GM19023 (cell line): ENCODE data around the gene EIF3L.
A peak's percentile ranks its signal among the peaks of the same experiment; 100 is the strongest.

ENCODE experiments used
- ATAC-seq: cut with Tn5 transposase; IDR thresholded peaks from one replicate; pipeline ENCODE4 v1.9.1; 2021; ENCODE audit warnings: mild to moderate bottlenecking, moderate library complexity; ENCODE audit not compliant: unreplicated experiment

The EIF3L gene

DNA sequence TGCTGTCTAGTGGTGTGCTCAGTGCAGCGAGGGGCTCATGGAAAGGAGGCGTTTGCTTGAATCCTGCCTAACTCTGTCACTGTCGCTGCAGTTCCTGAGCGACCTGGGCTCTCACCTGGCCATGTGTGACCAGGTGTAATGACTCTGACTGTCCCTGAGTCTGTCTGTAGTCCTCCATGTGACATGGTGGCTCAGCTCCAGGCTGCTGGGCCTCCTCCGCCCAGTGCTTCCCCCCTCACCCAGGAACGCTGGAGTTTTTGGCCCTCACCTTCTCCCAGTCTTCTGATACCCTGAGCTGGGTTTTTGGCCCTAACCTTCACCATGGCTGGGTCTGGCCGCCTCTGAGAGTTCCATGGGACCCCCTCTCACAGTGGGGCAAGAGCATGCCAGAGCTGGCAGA, 77.1 kb downstream of the EIF3L start:
- no peak for ATAC-seq

DNA sequence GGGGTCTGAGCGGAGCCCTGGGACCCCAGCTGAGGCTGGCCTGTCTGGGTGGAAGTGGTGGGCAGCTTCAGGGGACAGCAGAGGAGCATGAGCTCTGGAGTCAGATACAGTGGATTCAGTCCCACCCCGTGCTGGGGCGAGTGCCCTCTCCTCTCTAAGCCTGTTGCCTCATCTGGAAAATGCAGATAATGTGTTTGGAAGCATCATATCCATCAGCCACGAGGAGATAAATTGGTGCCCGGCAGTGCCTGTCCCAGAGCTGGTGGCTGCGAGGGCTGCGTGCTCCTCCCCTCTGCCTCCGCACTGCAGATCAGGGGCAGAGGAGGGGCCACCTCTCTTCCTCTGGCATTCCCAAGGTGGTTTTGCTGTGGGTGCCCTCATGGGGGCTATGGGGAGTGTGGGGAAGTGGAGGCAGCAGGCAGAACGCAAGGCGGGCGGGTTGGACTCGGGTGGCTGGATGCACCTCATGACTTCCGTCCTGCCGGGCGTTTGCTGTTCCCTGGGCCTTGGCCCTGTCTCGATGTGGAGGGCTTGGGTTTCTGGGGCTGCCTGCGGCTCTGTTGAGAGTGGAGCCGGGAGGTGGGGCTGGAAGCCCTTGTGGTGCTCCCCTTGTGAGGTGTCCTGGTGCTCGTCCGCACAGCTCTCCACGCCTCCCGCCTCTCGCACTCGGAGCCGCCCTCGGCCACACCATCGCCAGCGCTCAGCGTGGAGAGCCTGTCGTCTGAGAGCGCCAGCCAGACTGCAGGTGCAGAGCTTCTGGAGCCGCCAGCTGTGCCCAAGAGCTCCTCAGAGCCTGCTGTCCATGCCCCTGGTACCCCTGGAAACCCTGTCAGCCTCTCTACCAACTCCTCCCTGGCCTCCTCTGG, 77.8 kb downstream of the EIF3L start:
- no peak for ATAC-seq

DNA sequence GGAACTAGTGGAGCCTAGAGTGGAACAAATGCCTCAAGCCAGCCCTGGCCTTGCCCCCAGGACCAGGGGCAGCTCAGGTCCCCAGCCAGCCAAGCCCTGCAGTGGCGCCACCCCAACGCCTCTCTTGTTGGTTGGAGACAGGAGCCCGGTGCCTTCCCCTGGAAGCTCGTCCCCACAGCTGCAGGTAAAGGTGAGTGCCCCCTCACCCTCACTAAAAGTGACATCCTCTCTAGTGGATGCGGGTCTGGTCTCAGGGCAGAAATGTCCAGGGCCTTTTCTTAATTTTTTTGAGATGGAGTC, 78.4 kb downstream of the EIF3L start:
- ATAC-seq, result no peak

DNA sequence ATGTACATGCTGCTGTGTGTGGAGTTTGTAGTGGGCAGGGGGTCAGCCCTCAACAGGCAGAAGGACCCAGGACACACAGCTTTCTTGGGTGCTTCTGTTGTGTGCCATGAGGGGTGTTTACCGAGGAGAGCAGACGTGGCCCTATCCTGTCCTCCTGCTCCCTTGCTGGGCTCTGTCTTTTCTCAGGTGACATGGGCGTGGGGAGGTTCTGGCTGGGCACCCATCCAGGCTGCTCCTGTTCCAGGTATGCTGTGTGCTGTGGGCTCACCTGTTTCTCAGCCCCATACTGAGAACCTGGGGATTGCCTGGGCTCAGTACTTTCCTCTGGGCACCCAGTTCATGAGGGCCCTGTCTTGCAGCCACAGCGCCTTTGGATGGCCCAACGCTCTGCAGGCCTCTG, 80.2 kb downstream of the EIF3L start:
- no peak for ATAC-seq

DNA sequence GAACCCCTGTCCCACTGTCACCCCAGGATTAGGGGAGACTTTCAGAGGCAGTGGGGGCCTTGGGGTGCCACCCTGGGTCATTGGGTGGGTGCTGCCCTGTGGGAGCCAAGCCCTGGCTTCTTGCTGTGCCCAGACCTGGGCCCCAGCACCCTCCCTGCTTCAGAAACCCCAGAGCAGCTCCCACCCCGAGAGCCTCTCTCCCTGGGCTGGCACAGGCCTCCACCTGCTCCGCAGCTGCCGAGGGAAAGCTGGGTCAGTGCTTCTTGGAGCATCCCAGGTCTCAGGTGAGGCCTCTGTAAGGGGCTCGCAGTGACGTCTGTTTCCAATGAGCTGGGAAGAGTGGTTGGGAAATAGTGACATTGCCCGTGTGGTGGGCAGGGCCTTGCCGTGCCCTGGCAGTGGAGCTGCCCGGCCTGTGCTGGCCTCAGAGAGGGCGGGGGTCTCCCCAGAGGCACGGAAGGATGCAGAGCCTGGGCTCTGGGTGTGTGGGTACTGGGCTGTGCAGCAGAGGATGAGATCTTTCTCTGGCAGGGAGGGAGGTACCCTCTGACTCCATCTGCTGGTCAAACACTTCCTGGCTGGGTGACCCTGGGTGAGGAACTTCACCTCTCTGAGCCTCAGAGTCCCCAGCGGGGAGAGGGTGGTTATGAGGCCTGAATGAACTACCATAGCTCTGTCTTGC, 81.2 kb downstream of the EIF3L start:
- no peak for ATAC-seq

DNA sequence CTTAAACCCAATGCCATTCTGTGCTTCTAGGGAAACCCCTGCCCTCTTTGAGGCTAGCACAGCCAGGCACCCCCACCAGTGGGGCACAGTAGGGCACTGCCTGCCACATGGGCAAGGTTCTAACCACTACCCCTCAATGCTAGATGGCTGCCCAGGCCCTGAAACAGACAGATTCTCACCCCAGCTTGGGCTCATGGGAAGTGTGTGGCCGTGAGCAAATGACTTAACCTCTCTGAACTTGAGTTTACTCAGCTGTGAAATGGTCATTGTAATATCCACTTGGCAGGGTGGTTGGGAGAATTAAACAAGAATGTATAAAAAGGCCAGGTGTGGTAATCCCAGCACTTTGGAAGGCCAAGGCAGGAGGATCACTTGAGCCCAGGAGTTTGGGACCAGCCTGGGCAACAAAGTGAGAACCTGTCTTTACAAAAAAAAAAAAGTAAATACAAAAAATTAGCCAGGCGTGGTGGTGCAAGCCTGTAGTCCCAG, 81.8 kb downstream of the EIF3L start:
- ATAC-seq, result no peak

DNA sequence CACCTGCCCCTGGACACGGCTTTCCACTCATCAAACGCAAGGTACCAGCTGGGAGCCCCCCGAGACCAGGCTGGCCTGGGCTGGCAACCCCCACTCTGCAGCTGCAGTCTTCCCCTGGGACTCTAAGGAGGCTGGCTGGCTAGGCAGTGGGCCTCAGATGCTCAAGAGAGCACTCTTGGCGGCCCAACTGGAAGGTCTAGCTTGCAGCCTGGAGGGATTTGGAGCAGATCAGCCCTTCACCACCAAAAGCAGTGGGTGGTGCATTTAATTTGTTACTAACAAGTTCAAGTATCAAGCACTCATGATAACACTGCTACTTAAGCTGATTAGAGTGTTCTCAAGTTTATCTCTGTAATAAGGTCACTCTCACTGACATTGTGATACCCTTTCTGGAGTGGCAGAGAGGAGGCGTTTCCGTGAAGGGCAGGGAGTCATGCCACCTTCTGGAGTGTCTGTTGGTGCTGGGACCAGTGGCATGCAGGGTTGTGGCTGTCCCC, 82.7 kb downstream of the EIF3L start:
- no peak for ATAC-seq

DNA sequence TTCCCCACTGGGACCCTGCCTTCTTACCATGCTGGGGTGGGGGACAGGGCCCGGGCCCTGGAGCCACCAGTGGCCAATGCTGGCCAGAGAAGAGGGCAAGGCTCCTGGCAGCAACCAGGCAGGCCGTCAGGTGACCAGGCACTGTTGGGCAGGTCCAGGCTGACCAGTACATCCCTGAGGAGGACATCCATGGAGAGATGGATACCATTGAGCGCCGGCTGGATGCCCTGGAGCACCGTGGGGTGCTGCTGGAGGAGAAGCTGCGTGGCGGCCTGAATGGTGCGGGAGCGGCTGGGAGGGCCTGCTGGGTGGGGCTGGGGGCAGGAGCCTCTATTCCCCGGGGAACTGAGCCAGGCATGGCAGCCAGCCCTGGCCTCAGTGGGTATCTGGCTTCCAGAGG, 83.2 kb downstream of the EIF3L start:
- ATAC-seq, result no peak

DNA sequence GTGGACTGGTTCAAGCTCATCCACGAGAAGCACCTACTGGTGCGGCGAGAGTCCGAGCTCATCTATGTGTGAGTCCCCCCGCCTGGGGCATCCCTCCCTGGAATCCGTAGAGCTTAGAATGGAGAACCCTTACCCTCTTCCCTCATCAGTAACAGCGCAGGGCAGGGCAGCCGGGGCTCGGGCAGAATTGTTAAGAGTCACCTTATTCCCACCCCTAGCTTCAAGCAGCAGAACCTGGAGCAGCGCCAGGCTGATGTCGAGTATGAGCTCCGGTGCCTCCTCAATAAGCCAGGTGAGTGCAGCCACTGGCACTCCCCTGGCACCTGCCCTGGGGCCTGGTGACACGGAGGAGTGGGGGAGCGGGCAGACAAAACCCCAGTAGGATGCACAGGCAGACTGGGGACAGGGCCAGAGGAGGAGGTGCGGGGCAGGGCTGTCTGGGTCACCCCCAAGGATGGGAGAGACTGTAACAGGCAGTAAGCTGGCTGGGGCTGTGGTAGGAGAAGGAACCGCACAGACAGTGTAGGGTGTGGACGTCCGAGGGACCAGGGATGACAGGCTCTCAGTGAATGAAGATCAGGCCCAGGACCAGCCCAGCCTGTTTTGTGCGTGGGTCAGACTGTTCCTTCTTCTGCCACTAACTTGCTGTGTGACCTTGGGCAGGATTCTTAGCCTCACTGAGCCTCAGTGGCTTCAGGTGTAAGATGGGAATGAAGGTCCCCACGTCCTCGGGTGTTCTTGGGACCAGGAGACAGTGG, 83.8 kb downstream of the EIF3L start:
- ATAC-seq, result no peak

DNA sequence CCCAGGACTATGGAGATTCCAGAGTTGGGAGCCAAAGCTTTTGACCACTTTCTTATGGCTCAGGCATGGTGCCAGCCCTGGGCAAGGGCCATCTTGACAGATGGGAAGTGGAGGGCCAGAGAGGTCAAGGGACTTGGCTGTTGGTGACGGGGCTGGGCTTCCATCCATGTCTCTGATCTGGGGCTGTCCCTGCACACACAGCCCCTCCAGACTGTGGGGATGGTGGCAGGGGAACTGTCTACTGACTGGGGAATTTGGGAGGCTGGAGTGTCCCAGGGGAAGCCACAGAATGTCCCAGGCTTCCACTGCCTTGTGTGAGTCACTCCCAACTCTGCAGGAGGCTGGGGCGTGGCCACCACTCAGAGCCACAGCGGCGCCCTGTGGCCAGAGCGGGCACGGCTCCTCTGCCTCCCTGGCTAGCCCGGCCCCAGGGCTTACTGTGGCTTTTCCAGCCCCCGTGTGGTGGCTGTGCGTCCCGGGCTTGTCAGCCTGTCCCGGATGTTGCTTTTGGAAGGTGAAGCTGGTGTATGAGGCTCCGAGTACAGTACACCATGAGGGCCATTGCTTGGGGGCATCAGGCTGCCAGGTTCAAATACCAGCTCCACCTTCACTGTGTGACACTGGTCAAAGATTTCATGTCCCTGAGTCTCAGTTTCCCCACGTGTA, 84.6 kb downstream of the EIF3L start:
- peak; percentile 70 for ATAC-seq
